ENCODE measurements around the gene MT1A. TPM values are rescaled to one million over a fixed set of nuclear protein-coding genes. Genes with fewer than 3 reads are reported as not detected.
A peak's percentile ranks its signal among the peaks of the same experiment; 100 is the strongest.

Gene MT1A
- total RNA-seq, 1 donor from 2014 or later = not detected

DNA sequence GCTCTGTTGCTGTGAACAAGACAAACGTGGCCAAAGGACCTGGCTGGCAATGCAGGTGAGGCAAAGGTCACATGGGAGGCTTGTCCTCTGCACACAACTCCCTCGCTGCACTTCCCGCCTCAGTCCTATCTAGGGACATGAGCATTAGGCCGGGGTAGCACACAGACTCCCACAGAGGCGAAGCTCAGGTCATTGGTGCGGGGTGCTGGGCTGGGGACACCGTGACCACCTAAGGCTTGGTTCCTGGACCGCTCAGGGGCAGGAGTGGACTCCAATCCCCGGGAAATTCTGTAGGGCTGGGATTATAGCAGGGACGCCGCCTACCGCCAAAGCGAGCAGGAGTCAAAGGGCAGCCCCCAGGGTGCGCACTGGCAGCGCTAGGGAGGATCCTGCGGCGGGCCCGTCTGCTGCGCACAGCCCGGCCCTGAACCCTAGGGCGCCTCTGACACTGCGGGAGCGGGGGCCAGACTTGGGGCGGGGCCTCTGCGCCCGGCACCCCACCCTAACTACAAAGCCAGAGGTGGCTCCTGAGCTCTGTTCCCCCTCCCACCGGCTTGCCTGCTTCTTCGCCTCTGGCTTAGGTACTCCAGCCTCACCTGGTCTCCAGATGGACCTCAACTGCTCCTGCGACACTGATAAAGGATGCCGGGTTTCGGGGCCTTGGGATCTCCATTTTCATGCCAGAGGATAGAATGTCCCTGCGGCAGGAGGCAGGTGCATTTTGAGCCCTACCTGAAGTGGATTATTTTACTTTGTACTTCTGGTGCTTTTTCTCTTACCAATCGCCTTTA, 9.4 kb downstream of the MT1A start:
- H3K4me3 ChIP-seq (ENCODE audit: low read depth, low read length) = no peak overlapping the region
- TF ChIP-seq, protein P1, sequence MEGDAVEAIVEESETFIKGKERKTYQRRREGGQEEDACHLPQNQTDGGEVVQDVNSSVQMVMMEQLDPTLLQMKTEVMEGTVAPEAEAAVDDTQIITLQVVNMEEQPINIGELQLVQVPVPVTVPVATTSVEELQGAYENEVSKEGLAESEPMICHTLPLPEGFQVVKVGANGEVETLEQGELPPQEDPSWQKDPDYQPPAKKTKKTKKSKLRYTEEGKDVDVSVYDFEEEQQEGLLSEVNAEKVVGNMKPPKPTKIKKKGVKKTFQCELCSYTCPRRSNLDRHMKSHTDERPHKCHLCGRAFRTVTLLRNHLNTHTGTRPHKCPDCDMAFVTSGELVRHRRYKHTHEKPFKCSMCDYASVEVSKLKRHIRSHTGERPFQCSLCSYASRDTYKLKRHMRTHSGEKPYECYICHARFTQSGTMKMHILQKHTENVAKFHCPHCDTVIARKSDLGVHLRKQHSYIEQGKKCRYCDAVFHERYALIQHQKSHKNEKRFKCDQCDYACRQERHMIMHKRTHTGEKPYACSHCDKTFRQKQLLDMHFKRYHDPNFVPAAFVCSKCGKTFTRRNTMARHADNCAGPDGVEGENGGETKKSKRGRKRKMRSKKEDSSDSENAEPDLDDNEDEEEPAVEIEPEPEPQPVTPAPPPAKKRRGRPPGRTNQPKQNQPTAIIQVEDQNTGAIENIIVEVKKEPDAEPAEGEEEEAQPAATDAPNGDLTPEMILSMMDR (IDR thresholded peaks at IDR 0.05; ENCODE audit: insufficient read depth, low read length, severe bottlenecking) = no peak
- no peak for FAIRE-seq

DNA sequence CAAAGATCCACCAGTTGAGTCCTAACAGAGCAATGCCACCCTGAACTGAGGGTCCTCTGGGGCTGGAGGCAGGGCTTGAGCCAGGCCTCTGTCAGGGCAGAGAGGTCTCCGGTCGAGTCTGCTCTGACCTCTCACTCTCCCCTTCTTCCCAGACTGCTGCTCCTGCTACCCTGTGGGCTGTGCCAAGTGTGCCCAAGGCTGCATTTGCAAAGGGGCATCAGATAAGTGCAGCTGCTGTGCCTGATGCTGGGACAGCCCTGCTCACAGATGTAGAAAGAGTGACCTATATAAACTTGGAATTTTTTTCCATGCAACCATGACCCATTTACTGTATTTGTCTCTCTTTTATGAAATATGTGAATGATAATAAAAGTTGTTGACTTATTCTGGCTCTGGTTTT, 10.8 kb downstream of the MT1A start:
- H3K36me3 ChIP-seq (ENCODE audit: control insufficient read depth, insufficient read depth, low read length) = no peaks in the 10 kb centered on the region
- FAIRE-seq (no peak), DNase-seq (ENCODE audit: low read depth) (no peak)
- no peak overlapping the region for H3K4me3 ChIP-seq (ENCODE audit: low read depth, low read length)
- TF ChIP-seq, protein P1 (IDR thresholded peaks at IDR 0.05; ENCODE audit: insufficient read depth, low read length, severe bottlenecking) = no peak
- H3K27me3 ChIP-seq (ENCODE audit: control insufficient read depth, insufficient read depth, low read length) = peaks cover 16% of the 10 kb centered on the region

More for the DNA sequence above, 9.4 kb downstream of the MT1A start:
- DNase-seq (ENCODE audit: low read depth) = no peak
- Histone ChIP-seq H3K36me3 (ENCODE audit: control insufficient read depth, insufficient read depth, low read length) (no peaks in the 10 kb centered on the region), H3K27me3 (ENCODE audit: control insufficient read depth, insufficient read depth, low read length) (peaks cover 16% of the 10 kb centered on the region)

DNA sequence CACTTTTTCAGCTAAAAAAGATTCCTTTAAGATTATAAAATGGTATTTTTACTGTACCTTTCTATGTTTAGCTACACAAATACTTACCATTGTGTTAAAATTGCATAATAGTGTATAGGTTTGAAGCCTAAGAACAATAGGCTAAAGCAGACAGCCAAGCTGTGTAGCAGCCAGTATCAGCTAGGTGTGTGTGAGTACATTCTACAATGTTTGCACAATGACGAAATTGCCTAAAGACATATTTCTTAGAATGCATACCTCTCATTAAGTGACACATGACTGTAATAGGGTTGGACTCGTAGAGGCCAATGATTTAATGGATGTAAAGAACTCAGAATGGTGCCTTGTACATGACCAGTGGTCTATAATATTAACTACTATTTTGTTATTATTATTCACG, 11.4 kb downstream of the MT1A start:
- H3K4me3 ChIP-seq (ENCODE audit: low read depth, low read length) = no peak overlapping the region
- H3K36me3 ChIP-seq (ENCODE audit: control insufficient read depth, insufficient read depth, low read length) = no peaks in the 10 kb centered on the region
- DNase-seq (ENCODE audit: low read depth) (peak; percentile 98), FAIRE-seq (no peak)
- TF ChIP-seq, protein P1 (IDR thresholded peaks at IDR 0.05; ENCODE audit: insufficient read depth, low read length, severe bottlenecking) = no peak
- H3K27me3 ChIP-seq (ENCODE audit: control insufficient read depth, insufficient read depth, low read length) = peaks cover 16% of the 10 kb centered on the region

DNA sequence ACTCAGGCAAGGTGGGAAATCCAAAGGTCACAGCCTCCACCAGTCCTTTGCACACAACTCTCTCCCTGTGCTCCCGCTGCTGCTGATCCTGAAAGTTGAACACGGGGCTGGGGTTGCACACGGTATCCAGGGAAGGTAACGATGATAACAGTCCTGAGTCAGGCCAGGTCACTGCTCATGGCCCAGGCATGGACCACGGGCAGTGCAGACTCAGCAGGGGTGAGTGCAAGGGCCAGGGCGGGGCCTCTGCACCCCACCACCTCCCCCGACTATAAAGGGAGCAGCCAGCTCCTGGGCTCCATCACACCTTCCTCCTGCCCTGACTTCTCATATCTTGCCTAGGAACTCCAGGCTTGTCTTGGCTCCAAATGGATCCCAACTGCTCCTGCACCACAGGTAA, 13.1 kb downstream of the MT1A start, which contains the start of gene MT1B:
TSS of gene MT1B (plus strand) at position 301 of the 400 bp plus-strand sequence. CDS start at position 369, 68 bp downstream.
- Histone ChIP-seq H3K27me3 (ENCODE audit: control insufficient read depth, insufficient read depth, low read length) (peaks cover 16% of the 10 kb centered on the region), H3K4me3 (ENCODE audit: low read depth, low read length) (no peak within 1 kb of the TSS), H3K36me3 (ENCODE audit: control insufficient read depth, insufficient read depth, low read length) (no peaks in the 10 kb centered on the region)
- FAIRE-seq (no peak), DNase-seq (ENCODE audit: low read depth) (no peak)
- TF ChIP-seq, protein P1 (IDR thresholded peaks at IDR 0.05; ENCODE audit: insufficient read depth, low read length, severe bottlenecking) = no peak

DNA sequence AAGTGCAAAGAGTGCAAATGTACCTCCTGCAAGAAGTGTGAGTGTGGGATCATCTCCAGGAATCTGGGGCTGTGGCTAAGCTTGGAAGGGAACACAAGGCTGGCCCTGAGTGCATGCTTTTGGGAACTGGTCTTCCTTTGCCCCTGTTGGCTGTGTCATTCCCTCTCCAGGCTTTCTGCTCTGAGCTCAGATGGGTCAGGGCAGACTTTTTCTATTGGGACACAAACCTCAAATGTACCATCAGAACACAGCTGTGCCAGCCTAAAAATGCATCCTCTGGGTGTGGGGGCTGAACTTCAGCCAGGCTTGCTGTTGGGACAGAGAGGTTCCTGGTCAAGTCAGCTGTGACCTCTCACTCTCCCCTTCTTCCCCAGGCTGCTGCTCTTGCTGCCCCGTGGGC, 14.1 kb downstream of the MT1A start:
- no peak for FAIRE-seq
- no peak for DNase-seq (ENCODE audit: low read depth)
- Histone ChIP-seq H3K4me3 (ENCODE audit: low read depth, low read length) (no peak overlapping the region), H3K27me3 (ENCODE audit: control insufficient read depth, insufficient read depth, low read length) (peaks cover 16% of the 10 kb centered on the region), H3K36me3 (ENCODE audit: control insufficient read depth, insufficient read depth, low read length) (no peaks in the 10 kb centered on the region)
- TF ChIP-seq, protein P1 (IDR thresholded peaks at IDR 0.05; ENCODE audit: insufficient read depth, low read length, severe bottlenecking) = no peak

All from bronchial epithelial cell (primary cell).